Activated naive CD4-positive, alpha-beta T cell treated with anti-CD3 and anti-CD28 coated beads for 36 hours (primary cell): ENCODE results near the gene THADA. TPM values are rescaled to one million over a fixed set of nuclear protein-coding genes. Genes with fewer than 3 reads are reported as not detected.

Source experiments
- CTCF ChIA-PET: fragments of 350-600 bp; sonication (Branson Sonifier 250); formaldehyde crosslinking; loops from one replicate; lab custom pipeline; 2021; ENCODE audit warnings: antibody characterized with exemption; lab: Charles Lee
- DNase-seq: peaks from one replicate; pipeline ENCODE4 v3.0.0-alpha.2; 2020
- H3K27ac Mint-ChIP-seq: one replicate; pipeline ENCODE4 v1.8.0; 2021; ENCODE audit warnings: mild to moderate bottlenecking, mixed read lengths
- H3K27me3 Mint-ChIP-seq: one replicate; pipeline ENCODE4 v1.8.0; 2021; ENCODE audit warnings: low read depth, mixed read lengths
- H3K36me3 Mint-ChIP-seq: one replicate; pipeline ENCODE4 v1.8.0; 2021; ENCODE audit warnings: low read depth, mixed read lengths
- H3K4me1 Mint-ChIP-seq: one replicate; pipeline ENCODE4 v1.8.0; 2021; ENCODE audit warnings: low read depth, mixed read lengths
- H3K4me3 Mint-ChIP-seq: one replicate; pipeline ENCODE4 v1.8.0; 2021; ENCODE audit warnings: mild to moderate bottlenecking, moderate library complexity, mixed read lengths
- H3K9me3 Mint-ChIP-seq: one replicate; pipeline ENCODE4 v1.8.0; 2021; ENCODE audit warnings: mixed read lengths
- intact Hi-C: fragments of 100-400 bp; cut with micrococcal nuclease; formaldehyde crosslinking; loops from one replicate; pipeline ENCODE4 v1.15.1; 2023
- total RNA-seq, 2 experiments: library from RNA; stranded (reverse); gene quantifications; one replicate each; pipeline ENCODE4 v1.2.3, GENCODE V29; 2021

The THADA gene
- total RNA-seq, 2 experiments from 2014 or later, result 28.6 to 31.5 TPM

DNA sequence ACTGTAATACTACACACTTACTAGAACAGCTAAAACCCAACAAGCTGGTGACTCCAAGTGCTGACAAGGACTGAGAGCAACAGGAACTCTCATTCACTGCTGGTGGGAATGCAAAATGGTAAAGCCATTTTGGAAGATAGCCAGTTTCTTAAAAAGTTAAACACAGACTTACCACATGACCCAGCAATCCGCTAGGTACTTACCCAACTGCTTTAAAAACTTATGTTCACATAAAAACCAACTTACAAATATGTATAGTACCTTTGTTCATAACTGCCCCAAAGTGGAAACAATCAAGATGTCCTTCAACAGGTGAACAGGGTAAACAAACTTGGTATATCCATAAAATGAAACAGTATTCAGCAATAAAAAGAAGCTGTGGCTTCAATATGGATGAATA lies 216.3 kb downstream of the THADA start:
- peaks cover 10% of the 10 kb centered on the region for H3K4me1 Mint-ChIP-seq
- H3K36me3 Mint-ChIP-seq, result peaks cover 23% of the 10 kb centered on the region
- H3K27ac Mint-ChIP-seq, result no peak overlapping the region
- no peaks in the 10 kb centered on the region for H3K9me3 Mint-ChIP-seq
- intact Hi-C loops, result no loop called here
- no peak overlapping the region for H3K4me3 Mint-ChIP-seq
- no peaks in the 10 kb centered on the region for H3K27me3 Mint-ChIP-seq
- no peak for DNase-seq
- CTCF ChIA-PET, result no interaction called here

DNA sequence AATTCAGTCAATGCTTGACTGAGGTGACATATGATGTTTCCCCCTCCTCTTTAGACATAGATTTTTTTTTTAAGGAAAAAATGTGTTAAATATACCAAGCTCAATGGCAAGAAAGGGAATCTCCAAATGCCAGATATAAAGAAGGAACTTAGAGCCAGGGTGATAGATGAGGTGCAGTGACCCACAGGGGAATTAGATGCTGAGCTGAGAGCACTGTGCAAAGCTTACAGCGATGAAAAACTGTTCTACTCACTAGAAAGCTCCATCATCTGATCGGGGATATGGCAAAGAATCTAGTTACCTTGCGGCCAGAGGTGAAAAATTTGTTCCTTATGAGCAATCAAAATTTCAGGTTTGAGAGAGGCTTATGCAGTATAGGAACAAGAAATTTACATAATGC lies 218.5 kb downstream of the THADA start:
- no peak overlapping the region for H3K4me3 Mint-ChIP-seq
- no peaks in the 10 kb centered on the region for H3K9me3 Mint-ChIP-seq
- DNase-seq, result no peak
- peaks cover 7% of the 10 kb centered on the region for H3K4me1 Mint-ChIP-seq
- CTCF ChIA-PET, result no interaction called here
- H3K36me3 Mint-ChIP-seq, result peaks cover 20% of the 10 kb centered on the region
- H3K27me3 Mint-ChIP-seq, result no peaks in the 10 kb centered on the region
- intact Hi-C loops, result no loop called here
- no peak overlapping the region for H3K27ac Mint-ChIP-seq

DNA sequence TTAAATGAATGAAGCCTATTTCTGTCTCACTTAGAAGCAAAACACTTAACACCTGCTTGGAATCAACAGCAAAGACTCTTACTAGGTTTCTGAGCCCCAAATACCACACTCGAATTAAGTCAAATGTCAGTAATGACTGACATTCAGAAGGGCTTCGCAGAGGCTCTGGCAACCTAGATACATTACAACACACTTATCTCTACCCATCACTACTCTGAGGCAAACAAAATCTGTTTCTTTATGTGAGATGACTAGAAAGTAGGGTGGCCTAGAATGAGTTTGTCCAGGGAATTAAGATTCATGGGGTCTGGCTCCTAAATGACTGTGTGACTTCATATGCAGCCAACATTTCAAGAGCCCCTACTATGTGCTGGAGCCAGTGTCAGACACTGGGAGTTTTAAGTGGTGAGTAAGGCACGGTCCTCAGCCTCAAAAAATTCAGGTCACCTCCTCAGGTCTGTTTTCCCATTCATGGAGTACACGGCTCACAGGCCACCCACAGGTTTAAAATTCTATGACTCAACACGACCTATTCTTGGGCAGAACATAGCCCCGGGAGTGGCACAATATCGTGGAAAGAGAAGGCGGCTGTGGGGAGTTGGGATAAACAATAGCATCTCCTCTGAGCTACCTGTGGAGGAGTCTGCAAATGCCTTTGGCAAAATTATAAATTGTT lies 219.2 kb downstream of the THADA start:
- DNase-seq, result no peak
- Mint-ChIP-seq H3K4me3 (no peak overlapping the region), H3K9me3 (no peaks in the 10 kb centered on the region), H3K36me3 (peaks cover 15% of the 10 kb centered on the region), H3K27me3 (no peaks in the 10 kb centered on the region), H3K4me1 (peaks cover 7% of the 10 kb centered on the region), H3K27ac (no peak overlapping the region)
- intact Hi-C loops, result no loop called here
- CTCF ChIA-PET, result no interaction called here

DNA sequence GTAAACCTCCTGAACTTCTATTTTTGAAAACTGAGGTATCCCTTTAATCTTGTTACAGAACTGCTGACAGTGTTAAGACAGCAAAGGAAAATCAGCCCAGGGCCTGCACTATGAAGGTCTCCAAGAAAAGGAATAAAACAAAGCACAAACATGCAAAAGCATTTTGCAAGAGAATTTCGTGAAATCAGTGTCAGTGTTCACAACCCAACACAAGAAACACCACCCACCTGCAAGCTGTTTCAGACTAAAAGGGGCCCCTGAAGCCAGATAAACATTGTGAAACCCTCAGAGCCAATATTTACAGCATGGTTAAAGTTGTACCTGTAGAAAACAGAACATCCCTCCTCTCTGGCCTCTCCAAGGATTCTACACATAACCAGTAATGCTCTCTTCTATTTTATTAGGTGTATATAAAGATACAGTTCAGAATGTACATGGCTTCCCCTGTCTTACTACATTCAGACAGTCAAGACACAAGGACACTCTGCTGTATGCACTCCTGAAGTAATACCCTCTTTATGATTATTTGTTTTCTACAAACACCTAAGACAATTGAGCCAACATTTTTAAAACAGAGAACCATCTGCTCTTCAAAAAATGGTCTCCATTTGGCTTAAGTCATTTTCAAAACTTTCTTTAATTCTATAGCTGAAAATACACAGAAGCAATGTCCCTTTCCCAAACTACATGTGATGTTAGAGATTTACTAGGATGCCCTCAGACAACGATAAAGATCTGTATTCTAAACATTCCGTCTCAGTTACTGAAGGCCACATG lies 219.9 kb downstream of the THADA start:
- no peak overlapping the region for H3K4me3 Mint-ChIP-seq
- DNase-seq, result no peak
- H3K9me3 Mint-ChIP-seq, result no peaks in the 10 kb centered on the region
- H3K36me3 Mint-ChIP-seq, result peaks cover 10% of the 10 kb centered on the region
- intact Hi-C loops, result no loop called here
- no peaks in the 10 kb centered on the region for H3K27me3 Mint-ChIP-seq
- H3K4me1 Mint-ChIP-seq, result peaks cover 7% of the 10 kb centered on the region
- CTCF ChIA-PET, result no interaction called here
- H3K27ac Mint-ChIP-seq, result no peak overlapping the region

DNA sequence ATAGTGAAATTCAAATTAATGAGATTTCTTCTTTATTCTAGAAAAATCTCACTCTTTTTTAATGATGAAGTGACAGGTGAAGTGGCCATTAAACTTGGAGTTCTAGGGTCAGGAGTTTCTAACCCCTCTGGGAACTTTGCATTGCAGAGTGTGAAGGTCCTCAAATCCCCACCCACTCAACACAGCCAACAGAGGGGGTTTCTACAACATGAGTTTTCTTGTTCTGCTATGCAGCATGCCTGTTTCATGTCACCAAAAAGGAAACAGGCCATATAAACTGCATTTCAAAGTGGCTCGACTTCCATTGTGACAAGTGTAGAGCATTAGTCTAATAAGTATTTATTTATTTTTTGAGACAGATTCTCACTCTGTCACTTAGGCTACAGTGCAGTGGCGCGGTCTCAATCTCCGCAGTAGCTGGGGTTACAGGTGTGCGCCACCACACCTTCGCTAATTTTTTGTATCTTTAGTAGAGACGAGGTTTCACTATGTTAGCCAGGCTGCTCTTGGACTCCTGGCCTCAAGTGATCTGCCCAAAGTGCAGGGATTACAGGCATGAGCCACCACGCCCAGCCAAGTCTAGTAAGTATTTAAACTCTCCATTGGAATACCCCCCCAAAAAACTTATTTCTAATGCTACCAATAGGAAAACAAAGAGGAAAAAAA lies 223.3 kb downstream of the THADA start:
- H3K4me3 Mint-ChIP-seq, result no peak overlapping the region
- no peaks in the 10 kb centered on the region for H3K9me3 Mint-ChIP-seq
- no peak overlapping the region for H3K27ac Mint-ChIP-seq
- DNase-seq, result no peak
- CTCF ChIA-PET, result no interaction called here
- intact Hi-C loops, result no loop called here
- peaks cover 2% of the 10 kb centered on the region for H3K4me1 Mint-ChIP-seq
- H3K27me3 Mint-ChIP-seq, result no peaks in the 10 kb centered on the region
- peaks cover 2% of the 10 kb centered on the region for H3K36me3 Mint-ChIP-seq

DNA sequence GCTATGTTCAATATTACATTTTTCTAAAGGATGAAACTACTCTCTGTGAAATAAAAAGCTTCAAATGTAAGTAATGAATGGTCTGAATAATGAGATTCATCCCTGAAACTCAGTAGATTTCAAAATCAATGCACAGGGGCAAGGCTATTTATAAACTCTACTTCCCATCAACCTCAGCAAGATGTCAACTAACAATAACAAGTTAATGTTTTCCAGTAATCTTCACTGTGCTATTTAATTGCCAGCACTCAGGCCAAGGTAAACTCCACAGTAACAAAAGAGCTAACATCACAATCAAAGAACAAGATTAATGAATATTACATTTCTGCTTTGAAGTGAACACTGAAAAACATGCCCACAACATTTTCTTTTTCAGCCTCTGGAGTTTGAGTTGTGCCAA lies 225.1 kb downstream of the THADA start:
- Mint-ChIP-seq H3K36me3 (peaks cover 2% of the 10 kb centered on the region), H3K9me3 (no peaks in the 10 kb centered on the region), H3K4me1 (peaks cover 2% of the 10 kb centered on the region), H3K27me3 (no peaks in the 10 kb centered on the region), H3K4me3 (no peak overlapping the region), H3K27ac (no peak overlapping the region)
- CTCF ChIA-PET, result no interaction called here
- intact Hi-C loops, result no loop called here
- no peak for DNase-seq

DNA sequence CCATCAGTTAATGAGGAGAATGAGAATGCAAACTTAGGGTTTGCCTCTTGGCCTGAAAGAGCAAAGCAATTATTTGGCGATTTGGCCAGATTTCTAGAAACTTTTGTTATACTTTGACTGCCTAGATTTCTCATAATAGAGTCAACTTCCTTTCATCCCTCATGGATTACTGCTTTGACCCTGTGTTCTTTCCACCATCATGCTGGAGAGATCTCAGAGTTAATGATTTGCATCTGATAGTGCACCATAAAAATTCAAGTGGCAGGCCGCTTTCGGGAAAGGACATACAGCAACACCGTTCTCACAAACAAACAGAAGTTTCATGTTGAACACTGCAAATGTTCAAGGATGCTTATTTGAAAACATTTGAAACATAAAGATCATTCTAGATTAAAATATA lies 225.7 kb downstream of the THADA start:
- CTCF ChIA-PET, result no interaction called here
- intact Hi-C loops, result no loop called here
- Mint-ChIP-seq H3K9me3 (no peaks in the 10 kb centered on the region), H3K36me3 (peaks cover 2% of the 10 kb centered on the region), H3K27ac (no peak overlapping the region), H3K4me1 (peaks cover 2% of the 10 kb centered on the region), H3K4me3 (no peak overlapping the region), H3K27me3 (no peaks in the 10 kb centered on the region)
- DNase-seq, result no peak

DNA sequence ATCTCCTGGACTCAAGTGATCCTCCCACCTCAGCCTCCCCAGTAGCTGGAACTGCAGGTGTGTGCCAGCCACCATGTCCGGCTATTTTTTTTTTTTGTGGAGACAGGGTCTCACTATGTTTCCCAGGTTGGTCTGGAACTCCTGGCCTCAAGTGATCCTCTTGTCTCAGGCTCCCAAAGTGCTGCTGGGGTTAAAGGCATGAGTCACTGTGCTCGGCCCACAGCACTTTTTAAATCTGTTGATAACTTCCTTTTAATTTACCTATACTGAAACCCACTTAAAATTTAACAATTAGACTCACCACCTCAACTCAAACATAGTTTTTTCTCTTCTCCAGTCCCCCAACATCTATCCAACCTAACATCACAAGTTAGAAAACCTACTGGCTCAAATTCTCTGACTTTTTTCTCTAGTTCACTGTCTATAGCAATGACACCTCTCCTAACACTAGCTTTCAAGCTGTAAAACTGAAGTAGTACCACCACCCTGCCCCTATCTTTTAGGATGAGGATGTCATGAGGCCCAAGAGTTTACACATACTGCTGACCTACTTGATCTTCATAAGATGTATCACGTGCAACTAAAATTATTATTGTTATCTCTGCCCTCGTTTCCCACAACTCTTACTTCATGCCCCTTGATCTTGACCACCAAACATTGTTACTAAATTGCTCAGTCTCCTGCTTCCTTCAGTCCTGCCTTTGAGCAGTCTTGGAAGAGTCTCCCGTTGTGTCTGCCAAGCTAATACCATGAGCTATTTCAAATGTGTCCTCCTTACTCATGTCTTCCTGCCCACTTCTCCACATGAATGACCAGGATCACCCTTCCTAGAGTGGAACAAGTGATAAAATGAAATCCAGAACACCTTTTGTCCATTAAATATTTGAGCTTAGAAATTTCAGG lies 227.1 kb downstream of the THADA start:
- no peaks in the 10 kb centered on the region for H3K9me3 Mint-ChIP-seq
- no peak overlapping the region for H3K4me3 Mint-ChIP-seq
- DNase-seq, result no peak
- no peak overlapping the region for H3K27ac Mint-ChIP-seq
- CTCF ChIA-PET, result no interaction called here
- H3K4me1 Mint-ChIP-seq, result peaks cover 2% of the 10 kb centered on the region
- peaks cover 2% of the 10 kb centered on the region for H3K36me3 Mint-ChIP-seq
- intact Hi-C loops, result no loop called here
- no peaks in the 10 kb centered on the region for H3K27me3 Mint-ChIP-seq

DNA sequence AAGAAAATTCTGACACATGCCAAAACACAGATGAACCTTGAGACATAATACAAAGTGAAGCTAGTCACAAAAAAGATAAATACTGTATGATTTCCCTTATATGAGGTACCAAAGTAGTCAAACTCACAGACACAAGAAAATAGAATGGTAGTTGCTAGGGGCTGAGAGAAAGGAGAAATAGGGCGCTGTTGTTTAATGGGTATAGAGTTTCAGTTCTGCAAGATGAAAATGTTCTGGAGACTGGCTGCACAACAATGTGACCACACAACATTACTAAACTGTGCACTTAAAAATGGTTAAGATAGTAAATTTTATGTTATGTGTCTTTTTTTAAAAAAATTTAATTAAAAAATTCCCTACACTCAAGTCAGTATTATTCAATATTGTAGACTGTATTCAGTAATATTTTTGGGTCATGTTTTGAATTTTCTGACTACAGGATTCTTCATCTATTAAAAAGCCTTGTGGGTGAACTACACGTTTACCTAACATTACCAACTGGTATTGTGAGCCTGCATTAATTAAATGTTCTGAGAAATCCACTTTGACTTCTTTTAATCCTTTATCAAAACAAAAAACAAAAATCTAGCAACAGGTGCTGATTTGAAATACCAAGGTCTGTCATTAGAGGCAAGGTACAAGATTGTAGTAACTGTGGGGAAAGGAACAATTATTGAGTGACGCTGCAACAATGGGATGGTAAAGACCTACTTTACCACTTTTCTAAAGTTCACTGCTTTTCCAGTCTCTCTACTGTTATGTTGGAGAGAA lies 228.6 kb downstream of the THADA start:
- CTCF ChIA-PET, result no interaction called here
- Mint-ChIP-seq H3K9me3 (no peaks in the 10 kb centered on the region), H3K27me3 (no peaks in the 10 kb centered on the region), H3K27ac (no peak overlapping the region), H3K36me3 (peaks cover 2% of the 10 kb centered on the region), H3K4me1 (peaks cover 2% of the 10 kb centered on the region), H3K4me3 (no peak overlapping the region)
- DNase-seq, result no peak
- intact Hi-C loops, result no loop called here

DNA sequence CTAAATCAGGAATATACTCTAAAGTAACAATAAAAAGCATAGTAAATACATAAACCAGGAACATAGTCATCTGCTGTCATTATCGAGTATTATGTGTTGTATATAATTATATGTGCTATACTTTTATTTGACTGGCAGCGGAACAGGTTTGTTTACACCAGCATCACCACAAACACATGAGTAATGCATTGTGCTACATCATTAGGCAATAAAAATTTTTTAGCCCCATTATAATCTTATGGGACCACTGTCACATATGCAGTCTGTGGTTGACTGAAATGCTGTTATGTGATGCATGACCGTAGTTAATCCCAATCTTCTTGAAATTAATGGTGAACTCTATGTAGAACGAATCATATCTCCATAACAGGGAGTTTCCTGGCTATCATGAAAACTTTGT lies 232.7 kb downstream of the THADA start:
- DNase-seq, result no peak
- intact Hi-C loops, result no loop called here
- Mint-ChIP-seq H3K4me3 (no peak overlapping the region), H3K9me3 (no peaks in the 10 kb centered on the region), H3K4me1 (no peaks in the 10 kb centered on the region), H3K27me3 (no peaks in the 10 kb centered on the region), H3K36me3 (peaks cover 2% of the 10 kb centered on the region), H3K27ac (no peak overlapping the region)
- CTCF ChIA-PET, result interaction anchor here (1.0 kb wide), 1 partner anchor 453 kb away, joined by 3 read pairs; no protein-coding TSS in a partner anchor

DNA sequence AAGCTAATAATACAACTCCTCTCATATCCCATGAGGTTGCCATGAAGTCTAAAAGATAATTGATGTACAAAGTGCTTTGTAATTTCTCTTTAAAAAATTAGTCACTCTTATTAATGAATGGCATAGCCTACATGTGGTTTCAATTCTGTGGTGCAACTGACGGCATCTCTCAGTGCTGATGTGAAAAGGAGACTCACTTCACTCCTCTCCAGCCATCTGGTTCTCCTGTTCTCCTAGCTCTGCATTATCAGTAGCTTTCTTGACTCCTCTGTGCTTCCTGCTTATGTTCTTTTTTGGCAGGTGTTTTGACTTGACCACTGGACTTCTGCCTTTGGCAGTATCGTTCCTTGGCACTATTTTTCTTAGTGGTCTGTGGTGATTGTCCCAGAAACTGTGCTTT lies 234.6 kb downstream of the THADA start:
- Mint-ChIP-seq H3K27ac (no peak overlapping the region), H3K4me3 (no peak overlapping the region), H3K27me3 (no peaks in the 10 kb centered on the region), H3K9me3 (no peaks in the 10 kb centered on the region), H3K36me3 (peaks cover 2% of the 10 kb centered on the region), H3K4me1 (no peaks in the 10 kb centered on the region)
- intact Hi-C loops, result no loop called here
- CTCF ChIA-PET, result no interaction called here
- no peak for DNase-seq
